Measurements from ENCODE around the gene IRX3.
"Not testable (repeated sequence)": the region's sequence is repeated elsewhere in the genome, so short reads cannot be mapped to it uniquely, and the experiment has no call there.

IRX3 gene

GRCh38 chr16:54268766-54269165 is 17.8 kb downstream of the IRX3 start:
- TF ChIP-seq, protein P1, sequence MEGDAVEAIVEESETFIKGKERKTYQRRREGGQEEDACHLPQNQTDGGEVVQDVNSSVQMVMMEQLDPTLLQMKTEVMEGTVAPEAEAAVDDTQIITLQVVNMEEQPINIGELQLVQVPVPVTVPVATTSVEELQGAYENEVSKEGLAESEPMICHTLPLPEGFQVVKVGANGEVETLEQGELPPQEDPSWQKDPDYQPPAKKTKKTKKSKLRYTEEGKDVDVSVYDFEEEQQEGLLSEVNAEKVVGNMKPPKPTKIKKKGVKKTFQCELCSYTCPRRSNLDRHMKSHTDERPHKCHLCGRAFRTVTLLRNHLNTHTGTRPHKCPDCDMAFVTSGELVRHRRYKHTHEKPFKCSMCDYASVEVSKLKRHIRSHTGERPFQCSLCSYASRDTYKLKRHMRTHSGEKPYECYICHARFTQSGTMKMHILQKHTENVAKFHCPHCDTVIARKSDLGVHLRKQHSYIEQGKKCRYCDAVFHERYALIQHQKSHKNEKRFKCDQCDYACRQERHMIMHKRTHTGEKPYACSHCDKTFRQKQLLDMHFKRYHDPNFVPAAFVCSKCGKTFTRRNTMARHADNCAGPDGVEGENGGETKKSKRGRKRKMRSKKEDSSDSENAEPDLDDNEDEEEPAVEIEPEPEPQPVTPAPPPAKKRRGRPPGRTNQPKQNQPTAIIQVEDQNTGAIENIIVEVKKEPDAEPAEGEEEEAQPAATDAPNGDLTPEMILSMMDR (IDR thresholded peaks at IDR 0.05; ENCODE audit: borderline replicate concordance, control extremely low read depth, extremely low read depth, insufficient read depth, missing control alignments) = no peak
- in situ Hi-C loops (cut with MboI; ENCODE audit: low sequenced_read_pairs, unreplicated experiment) = no loop called here
- no peak for DNase-seq (ENCODE audit: low spot score)

- DNase-seq (ENCODE audit: low spot score) = no peak
- in situ Hi-C loops (cut with MboI; ENCODE audit: low sequenced_read_pairs, unreplicated experiment) = no loop called here
- TF ChIP-seq, protein P1 (IDR thresholded peaks at IDR 0.05; ENCODE audit: borderline replicate concordance, control extremely low read depth, extremely low read depth, insufficient read depth, missing control alignments) = no peak
Observed at GRCh38 chr16:54268340-54268739, 18.2 kb downstream of the IRX3 start.

- in situ Hi-C loops (cut with MboI; ENCODE audit: low sequenced_read_pairs, unreplicated experiment) = no loop called here
- DNase-seq (ENCODE audit: low spot score) = no peak
- TF ChIP-seq, protein P1 (IDR thresholded peaks at IDR 0.05; ENCODE audit: borderline replicate concordance, control extremely low read depth, extremely low read depth, insufficient read depth, missing control alignments) = no peak
Observed at GRCh38 chr16:54266363-54266955, 20.1 kb downstream of the IRX3 start.

GRCh38 chr16:54265575-54266107 is 20.9 kb downstream of the IRX3 start:
- DNase-seq (ENCODE audit: low spot score) = no peak
- in situ Hi-C loops (cut with MboI; ENCODE audit: low sequenced_read_pairs, unreplicated experiment) = no loop called here
- TF ChIP-seq, protein P1 (IDR thresholded peaks at IDR 0.05; ENCODE audit: borderline replicate concordance, control extremely low read depth, extremely low read depth, insufficient read depth, missing control alignments) = no peak

- in situ Hi-C loops (cut with MboI; ENCODE audit: low sequenced_read_pairs, unreplicated experiment) = no loop called here
- DNase-seq (ENCODE audit: low spot score) = no peak
- TF ChIP-seq, protein P1 (IDR thresholded peaks at IDR 0.05; ENCODE audit: borderline replicate concordance, control extremely low read depth, extremely low read depth, insufficient read depth, missing control alignments) = no peak
Observed at GRCh38 chr16:54253118-54253517, 33.5 kb downstream of the IRX3 start.

DNA sequence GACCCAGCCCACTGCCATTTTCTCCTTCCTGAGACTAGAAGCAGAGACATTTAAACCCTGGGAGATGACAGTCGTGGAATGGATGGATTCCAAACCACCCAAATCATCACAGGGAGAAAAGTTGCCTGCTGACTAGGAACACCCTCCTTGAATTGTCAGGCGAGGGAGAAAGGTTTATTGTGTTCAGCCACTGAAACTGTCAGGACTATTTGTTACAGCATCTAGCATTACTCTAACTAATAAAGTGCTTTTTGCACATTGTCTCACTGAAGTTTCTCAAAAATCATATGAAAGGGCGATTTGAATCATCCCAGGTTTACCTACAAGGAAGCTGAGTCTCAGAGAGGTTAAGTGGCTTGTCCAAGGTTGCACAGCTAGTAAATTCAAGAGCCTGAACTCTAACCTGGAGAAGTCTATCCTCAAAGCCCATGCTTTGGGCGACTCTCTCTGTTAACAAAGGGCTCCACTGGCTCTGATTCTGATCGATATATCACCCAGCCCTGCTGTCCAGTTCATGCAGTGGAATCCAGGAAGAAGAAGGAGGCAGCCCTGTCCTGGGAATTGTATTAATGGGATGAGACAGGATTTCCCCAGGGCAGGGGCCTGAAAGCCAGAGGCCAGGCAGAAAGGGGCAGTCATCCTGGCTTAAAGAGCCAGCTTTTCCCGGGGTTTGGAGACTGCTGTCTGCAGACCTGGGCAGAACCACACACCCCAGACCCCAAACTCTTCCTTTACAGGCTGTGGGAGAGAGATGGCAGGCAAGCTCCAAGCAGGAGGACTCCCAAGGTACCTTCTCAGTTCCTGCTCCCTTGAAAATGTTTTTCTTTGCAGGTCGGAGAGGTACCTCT is 37.5 kb downstream of the IRX3 start:
- in situ Hi-C loops (cut with MboI; ENCODE audit: low sequenced_read_pairs, unreplicated experiment) = no loop called here
- TF ChIP-seq, protein P1 (IDR thresholded peaks at IDR 0.05; ENCODE audit: borderline replicate concordance, control extremely low read depth, extremely low read depth, insufficient read depth, missing control alignments) = no peak

GRCh38 chr16:54247705-54248104 is 38.9 kb downstream of the IRX3 start:
- DNase-seq (ENCODE audit: low spot score); in situ Hi-C loops (cut with MboI; ENCODE audit: low sequenced_read_pairs, unreplicated experiment): not testable (repeated sequence)

More for the DNA sequence above, 37.5 kb downstream of the IRX3 start:
- DNase-seq (ENCODE audit: low spot score) = no peak

Measured in GM13976 (cell line).